C4-2B (cell line): Measurements from ENCODE around the gene TMEM175.

Experiments
- ZFX ChIP-seq: fragments of 450-650 bp; IDR thresholded peaks from 2 replicates; pipeline ENCODE4 v1.6.1; 2017
- TF ChIP-seq, protein P1 (sequence below): fragments of 450-650 bp; conservative IDR thresholded peaks from 2 replicates; pipeline ENCODE4 v1.5.1; 2017; ENCODE audit warnings: mild to moderate bottlenecking

DNA sequence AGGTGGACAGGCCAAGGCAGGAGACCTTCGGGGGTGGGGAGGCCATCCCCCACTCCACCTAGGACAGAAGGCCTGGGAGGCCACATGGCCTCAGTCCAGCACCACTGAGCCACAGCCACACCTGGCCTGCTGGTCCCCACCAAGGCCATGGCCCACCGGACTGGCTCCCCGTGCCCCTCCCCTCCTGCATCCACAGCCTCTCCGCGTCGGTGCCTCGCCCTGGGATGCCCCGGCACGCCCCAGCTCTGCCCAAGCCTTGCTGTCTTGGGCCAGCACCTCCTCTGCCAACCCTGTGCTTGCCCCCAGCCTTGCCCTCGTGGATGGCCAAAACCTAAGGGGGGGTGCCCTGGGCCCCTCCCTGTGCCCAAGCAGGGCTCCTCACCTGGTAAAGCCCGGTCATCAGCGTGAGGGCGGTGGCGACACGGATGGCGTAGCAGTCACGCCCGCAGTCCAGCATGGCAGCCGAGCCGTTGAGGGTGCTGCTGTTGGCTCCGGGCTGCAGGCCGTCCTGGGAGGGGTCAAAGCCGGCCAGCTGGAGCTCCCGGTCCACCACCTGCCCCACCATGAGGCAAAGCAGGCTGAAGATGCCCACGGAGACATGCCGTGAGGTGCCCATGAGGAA is 58.6 kb downstream of the TMEM175 start:
- TF ChIP-seq, protein P1, sequence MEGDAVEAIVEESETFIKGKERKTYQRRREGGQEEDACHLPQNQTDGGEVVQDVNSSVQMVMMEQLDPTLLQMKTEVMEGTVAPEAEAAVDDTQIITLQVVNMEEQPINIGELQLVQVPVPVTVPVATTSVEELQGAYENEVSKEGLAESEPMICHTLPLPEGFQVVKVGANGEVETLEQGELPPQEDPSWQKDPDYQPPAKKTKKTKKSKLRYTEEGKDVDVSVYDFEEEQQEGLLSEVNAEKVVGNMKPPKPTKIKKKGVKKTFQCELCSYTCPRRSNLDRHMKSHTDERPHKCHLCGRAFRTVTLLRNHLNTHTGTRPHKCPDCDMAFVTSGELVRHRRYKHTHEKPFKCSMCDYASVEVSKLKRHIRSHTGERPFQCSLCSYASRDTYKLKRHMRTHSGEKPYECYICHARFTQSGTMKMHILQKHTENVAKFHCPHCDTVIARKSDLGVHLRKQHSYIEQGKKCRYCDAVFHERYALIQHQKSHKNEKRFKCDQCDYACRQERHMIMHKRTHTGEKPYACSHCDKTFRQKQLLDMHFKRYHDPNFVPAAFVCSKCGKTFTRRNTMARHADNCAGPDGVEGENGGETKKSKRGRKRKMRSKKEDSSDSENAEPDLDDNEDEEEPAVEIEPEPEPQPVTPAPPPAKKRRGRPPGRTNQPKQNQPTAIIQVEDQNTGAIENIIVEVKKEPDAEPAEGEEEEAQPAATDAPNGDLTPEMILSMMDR = no peak
- no peak for TF ChIP-seq ZFX
